ENCODE measurements around the gene MAP3K6. TPM values are rescaled to one million over a fixed set of nuclear protein-coding genes. Genes with fewer than 3 reads are reported as not detected.

The MAP3K6 gene
- total RNA-seq, 1 donor from 2014 or later, result 117 TPM

GRCh38 chr1:27368869-27369582 lies 2.3 kb upstream of the MAP3K6 start:
- H3K27ac ChIP-seq, result peak overlapping the region; percentile 97
- TF ChIP-seq CTCF (IDR thresholded peaks at IDR 0.05), result peak; percentile 20
- no peaks in the 10 kb centered on the region for H3K9me3 ChIP-seq
- H3K4me1 ChIP-seq, result peaks cover 46% of the 10 kb centered on the region
- DNase-seq (no peak), ATAC-seq (no peak)
- intact Hi-C loops (cut with DNase I), result no loop called here
- H3K27me3 ChIP-seq (ENCODE audit: low read depth), result no peaks in the 10 kb centered on the region
- peak overlapping the region; percentile 47 for H3K4me3 ChIP-seq
- peaks cover 11% of the 10 kb centered on the region for H3K36me3 ChIP-seq

GRCh38 chr1:27367160-27367650 lies 444 bp upstream of the MAP3K6 start:
- DNase-seq, result no peak
- no peak for TF ChIP-seq CTCF (IDR thresholded peaks at IDR 0.05)
- no peak for ATAC-seq
- Histone ChIP-seq H3K4me3 (peak overlapping the region; percentile 79), H3K9me3 (no peaks in the 10 kb centered on the region), H3K36me3 (peaks cover 30% of the 10 kb centered on the region), H3K27ac (peak overlapping the region; percentile 97), H3K27me3 (ENCODE audit: low read depth) (no peaks in the 10 kb centered on the region), H3K4me1 (peaks cover 50% of the 10 kb centered on the region)
- intact Hi-C loops (cut with DNase I), result no loop called here

GRCh38 chr1:27366113-27366410 lies 699 bp downstream of the MAP3K6 start:
- intact Hi-C loops (cut with DNase I), result no loop called here
- ATAC-seq, result peak; percentile 76 to 78
- H3K27ac ChIP-seq, result peak overlapping the region; percentile 97
- H3K9me3 ChIP-seq, result no peaks in the 10 kb centered on the region
- no peaks in the 10 kb centered on the region for H3K27me3 ChIP-seq (ENCODE audit: low read depth)
- H3K36me3 ChIP-seq, result peaks cover 41% of the 10 kb centered on the region
- TF ChIP-seq CTCF (IDR thresholded peaks at IDR 0.05), result no peak
- H3K4me3 ChIP-seq, result peak overlapping the region; percentile 79
- H3K4me1 ChIP-seq, result peaks cover 50% of the 10 kb centered on the region
- DNase-seq, result peak; percentile 94

GRCh38 chr1:27365372-27366112 lies 1.2 kb downstream of the MAP3K6 start:
- peaks cover 46% of the 10 kb centered on the region for H3K36me3 ChIP-seq
- peaks cover 50% of the 10 kb centered on the region for H3K4me1 ChIP-seq
- peak; percentile 85 to 86 for ATAC-seq
- no peak for TF ChIP-seq CTCF (IDR thresholded peaks at IDR 0.05)
- H3K27ac ChIP-seq, result peak overlapping the region; percentile 97
- H3K4me3 ChIP-seq, result peak overlapping the region; percentile 79
- H3K9me3 ChIP-seq, result no peaks in the 10 kb centered on the region
- peak; percentile 91 for DNase-seq
- H3K27me3 ChIP-seq (ENCODE audit: low read depth), result no peaks in the 10 kb centered on the region
- intact Hi-C loops (cut with DNase I), result no loop called here

- Histone ChIP-seq H3K27me3 (ENCODE audit: low read depth) (no peaks in the 10 kb centered on the region), H3K4me1 (peaks cover 46% of the 10 kb centered on the region), H3K9me3 (no peaks in the 10 kb centered on the region), H3K27ac (peak overlapping the region; percentile 97), H3K4me3 (peak overlapping the region; percentile 79), H3K36me3 (peaks cover 52% of the 10 kb centered on the region)
- no peak for DNase-seq
- ATAC-seq, result no peak
- intact Hi-C loops (cut with DNase I), result no loop called here
- no peak for TF ChIP-seq CTCF (IDR thresholded peaks at IDR 0.05)
Observed at GRCh38 chr1:27364696-27365371, 1.9 kb downstream of the MAP3K6 start.
